ENCODE results near the gene NAALADL2.

The NAALADL2 gene

GRCh38 chr3:175207361-175207760, 348.2 kb downstream of the NAALADL2 start:
- no peak overlapping the region for H3K4me3 ChIP-seq (ENCODE audit: control insufficient read depth, low read depth, low read length)
- TF ChIP-seq, protein P1, sequence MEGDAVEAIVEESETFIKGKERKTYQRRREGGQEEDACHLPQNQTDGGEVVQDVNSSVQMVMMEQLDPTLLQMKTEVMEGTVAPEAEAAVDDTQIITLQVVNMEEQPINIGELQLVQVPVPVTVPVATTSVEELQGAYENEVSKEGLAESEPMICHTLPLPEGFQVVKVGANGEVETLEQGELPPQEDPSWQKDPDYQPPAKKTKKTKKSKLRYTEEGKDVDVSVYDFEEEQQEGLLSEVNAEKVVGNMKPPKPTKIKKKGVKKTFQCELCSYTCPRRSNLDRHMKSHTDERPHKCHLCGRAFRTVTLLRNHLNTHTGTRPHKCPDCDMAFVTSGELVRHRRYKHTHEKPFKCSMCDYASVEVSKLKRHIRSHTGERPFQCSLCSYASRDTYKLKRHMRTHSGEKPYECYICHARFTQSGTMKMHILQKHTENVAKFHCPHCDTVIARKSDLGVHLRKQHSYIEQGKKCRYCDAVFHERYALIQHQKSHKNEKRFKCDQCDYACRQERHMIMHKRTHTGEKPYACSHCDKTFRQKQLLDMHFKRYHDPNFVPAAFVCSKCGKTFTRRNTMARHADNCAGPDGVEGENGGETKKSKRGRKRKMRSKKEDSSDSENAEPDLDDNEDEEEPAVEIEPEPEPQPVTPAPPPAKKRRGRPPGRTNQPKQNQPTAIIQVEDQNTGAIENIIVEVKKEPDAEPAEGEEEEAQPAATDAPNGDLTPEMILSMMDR (conservative IDR thresholded peaks at IDR 0.05; ENCODE audit: control insufficient read depth, insufficient read depth, low read depth, low read length) = no peak
- DNase-seq (ENCODE audit: low read depth) = peak; percentile 69

DNA sequence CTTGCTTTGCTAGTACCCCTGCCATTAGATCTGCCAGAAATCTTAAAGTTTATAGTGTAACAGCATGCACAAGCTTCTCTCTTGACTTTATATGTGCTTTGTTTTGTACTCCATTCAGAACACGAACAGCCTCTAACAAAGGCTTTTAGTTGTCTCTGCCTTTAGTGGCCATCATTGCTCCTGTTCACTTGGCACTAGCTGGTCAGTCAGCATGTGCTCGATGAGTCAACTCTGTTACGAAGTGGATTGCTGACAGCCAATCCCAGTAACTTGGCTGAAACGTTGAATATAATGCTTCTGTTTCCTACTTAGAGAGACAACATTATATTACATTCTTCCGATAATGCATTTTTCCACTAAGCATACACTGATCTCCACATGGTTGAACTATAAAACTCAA, 349.2 kb downstream of the NAALADL2 start:
- TF ChIP-seq, protein P1 (conservative IDR thresholded peaks at IDR 0.05; ENCODE audit: control insufficient read depth, insufficient read depth, low read depth, low read length) = no peak
- H3K4me3 ChIP-seq (ENCODE audit: control insufficient read depth, low read depth, low read length) = no peak overlapping the region
- peak; percentile 66 for DNase-seq (ENCODE audit: low read depth)

GRCh38 chr3:175211466-175211865, 352.3 kb downstream of the NAALADL2 start:
- TF ChIP-seq, protein P1 (conservative IDR thresholded peaks at IDR 0.05; ENCODE audit: control insufficient read depth, insufficient read depth, low read depth, low read length) = no peak
- no peak overlapping the region for H3K4me3 ChIP-seq (ENCODE audit: control insufficient read depth, low read depth, low read length)
- DNase-seq (ENCODE audit: low read depth) = no peak

- no peak overlapping the region for H3K4me3 ChIP-seq (ENCODE audit: control insufficient read depth, low read depth, low read length)
- TF ChIP-seq, protein P1 (conservative IDR thresholded peaks at IDR 0.05; ENCODE audit: control insufficient read depth, insufficient read depth, low read depth, low read length) = no peak
- DNase-seq (ENCODE audit: low read depth) = peak; percentile 88
These were observed 353.8 kb downstream of the NAALADL2 start for GRCh38 chr3:175212896-175213295.

- TF ChIP-seq, protein P1 (conservative IDR thresholded peaks at IDR 0.05; ENCODE audit: control insufficient read depth, insufficient read depth, low read depth, low read length) = no peak
- H3K4me3 ChIP-seq (ENCODE audit: control insufficient read depth, low read depth, low read length) = no peak overlapping the region
These were observed 355.1 kb downstream of the NAALADL2 start for GRCh38 chr3:175214216-175214615.

DNA sequence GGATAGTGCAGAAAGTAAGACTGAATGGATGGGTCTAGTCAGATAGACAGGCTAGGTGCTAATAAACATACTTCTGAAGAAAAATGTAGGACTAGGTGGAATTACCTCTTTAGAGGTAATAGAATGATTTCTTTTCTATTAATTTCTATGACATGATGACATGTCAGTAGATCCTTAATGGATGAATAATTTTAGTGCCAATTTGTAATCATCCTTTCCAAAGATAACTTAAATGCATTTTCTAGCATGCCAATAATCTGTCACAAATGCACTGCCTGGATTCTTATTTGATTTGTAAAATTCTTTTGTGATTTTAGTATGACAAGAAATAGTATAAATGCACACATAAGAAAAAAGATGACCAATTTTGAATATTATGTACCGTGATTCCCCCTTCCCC, 356.7 kb downstream of the NAALADL2 start:
- no peak overlapping the region for H3K4me3 ChIP-seq (ENCODE audit: control insufficient read depth, low read depth, low read length)
- no peak for DNase-seq (ENCODE audit: low read depth)
- TF ChIP-seq, protein P1 (conservative IDR thresholded peaks at IDR 0.05; ENCODE audit: control insufficient read depth, insufficient read depth, low read depth, low read length) = no peak

More at GRCh38 chr3:175214216-175214615, 355.1 kb downstream of the NAALADL2 start:
- DNase-seq (ENCODE audit: low read depth) = no peak

- H3K4me3 ChIP-seq (ENCODE audit: control insufficient read depth, low read depth, low read length) = no peak overlapping the region
- DNase-seq (ENCODE audit: low read depth) = no peak
- TF ChIP-seq, protein P1 (conservative IDR thresholded peaks at IDR 0.05; ENCODE audit: control insufficient read depth, insufficient read depth, low read depth, low read length) = no peak
These were observed 363.2 kb downstream of the NAALADL2 start for GRCh38 chr3:175222356-175222755.

Measured in fibroblast of mammary gland (primary cell).